ENCODE measurements around the gene GABARAPL2.
"Not testable (repeated sequence)": the region's sequence is repeated elsewhere in the genome, so short reads cannot be mapped to it uniquely, and the experiment has no call there.

The GABARAPL2 gene, protein sequence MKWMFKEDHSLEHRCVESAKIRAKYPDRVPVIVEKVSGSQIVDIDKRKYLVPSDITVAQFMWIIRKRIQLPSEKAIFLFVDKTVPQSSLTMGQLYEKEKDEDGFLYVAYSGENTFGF

DNA sequence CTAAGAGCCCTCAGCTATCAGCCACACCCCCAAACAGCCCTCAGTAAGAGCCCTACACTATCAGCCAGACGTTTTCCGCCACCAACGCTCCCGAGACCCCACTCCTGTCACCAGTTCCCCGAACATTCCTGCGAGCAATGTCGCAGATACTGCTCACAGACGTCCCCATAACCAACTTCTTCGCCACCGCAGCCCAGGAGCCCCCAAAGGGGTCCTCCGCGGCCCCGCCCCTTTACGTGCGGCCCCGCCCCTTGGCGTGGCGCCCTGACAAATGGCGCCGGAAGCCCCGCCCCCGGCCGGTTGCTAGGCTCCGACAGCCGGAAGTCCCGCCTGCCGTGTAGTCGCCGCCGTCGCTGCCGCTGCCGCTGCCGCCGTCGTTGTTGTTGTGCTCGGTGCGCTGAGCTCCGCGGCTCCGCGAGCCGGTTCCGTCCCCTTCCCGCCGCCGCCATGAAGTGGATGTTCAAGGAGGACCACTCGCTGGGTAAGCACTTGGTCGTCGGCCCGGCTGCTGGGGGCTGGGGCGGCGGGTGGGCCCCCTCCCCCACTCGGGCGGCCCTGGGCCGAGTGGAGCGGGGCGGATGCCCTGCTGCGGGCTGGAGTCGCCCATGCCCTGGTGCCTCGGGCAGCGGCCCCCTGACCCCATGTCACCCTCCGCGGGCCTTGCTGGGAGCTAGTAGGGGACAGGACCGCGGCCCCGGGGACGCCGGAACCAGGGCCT, at the start of gene GABARAPL2:
GABARAPL2 (plus strand) TSS at position 340 of the 718 bp plus-strand sequence; CDS start at position 448, 108 bp downstream.
- DNase-seq: peak; percentile 80 to 90 (median 85)

DNA sequence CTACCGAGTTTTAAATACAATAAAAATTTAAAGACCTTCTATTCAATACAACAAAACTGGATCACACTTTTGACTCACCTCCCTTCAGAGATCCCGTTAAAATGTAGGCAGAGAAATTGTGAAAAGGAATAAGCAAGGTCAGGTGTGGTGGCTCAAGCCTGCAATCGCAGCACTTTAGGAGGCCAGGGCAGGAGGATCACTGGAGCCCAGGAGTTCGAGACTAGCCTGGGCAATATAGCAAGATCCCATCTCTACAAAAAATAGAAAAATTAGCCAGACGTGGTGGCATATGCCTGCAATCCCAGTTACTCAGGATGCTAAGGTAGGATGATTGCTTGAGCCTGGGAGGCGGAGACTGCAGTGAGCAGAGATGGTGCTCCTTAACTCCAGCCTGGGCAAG, 47.0 kb upstream of the GABARAPL2 start:
- no peak for DNase-seq

DNA sequence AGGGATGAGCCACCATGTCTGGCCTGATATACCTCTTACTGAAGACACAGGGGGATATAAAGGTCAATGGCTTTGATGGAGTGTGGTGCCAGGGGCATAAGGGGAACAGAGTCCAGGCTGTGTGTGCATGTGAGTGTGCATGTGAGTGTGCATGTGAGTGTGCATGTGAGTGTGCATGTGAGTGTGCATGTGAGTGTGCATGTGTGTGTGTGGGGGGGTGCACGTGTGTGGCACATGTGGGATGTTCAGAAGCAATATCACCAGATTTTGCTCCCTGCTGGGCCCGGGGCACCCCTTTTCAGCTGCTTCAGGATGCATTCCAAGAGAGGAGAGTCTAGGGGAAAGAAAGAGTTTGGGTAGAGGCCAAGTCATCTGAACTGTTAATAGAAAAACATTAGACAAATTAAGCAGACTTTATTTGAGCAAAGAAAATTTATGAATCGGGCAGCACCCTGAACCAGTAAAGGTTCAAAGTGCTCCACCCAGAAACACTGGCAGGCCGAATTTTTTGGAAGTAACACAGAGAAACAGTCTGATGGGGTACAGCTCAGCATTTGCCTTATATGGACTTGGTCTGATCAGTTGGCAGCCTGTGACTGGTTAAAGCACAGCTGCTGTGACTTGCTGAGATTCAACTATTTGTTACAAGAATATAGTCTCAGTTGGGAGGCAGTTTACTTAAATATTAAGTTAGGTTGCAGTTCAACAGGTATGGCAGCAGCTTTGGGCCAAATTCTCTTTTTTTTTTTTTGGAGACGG, 40.0 kb upstream of the GABARAPL2 start:
- DNase-seq: no peak

DNA sequence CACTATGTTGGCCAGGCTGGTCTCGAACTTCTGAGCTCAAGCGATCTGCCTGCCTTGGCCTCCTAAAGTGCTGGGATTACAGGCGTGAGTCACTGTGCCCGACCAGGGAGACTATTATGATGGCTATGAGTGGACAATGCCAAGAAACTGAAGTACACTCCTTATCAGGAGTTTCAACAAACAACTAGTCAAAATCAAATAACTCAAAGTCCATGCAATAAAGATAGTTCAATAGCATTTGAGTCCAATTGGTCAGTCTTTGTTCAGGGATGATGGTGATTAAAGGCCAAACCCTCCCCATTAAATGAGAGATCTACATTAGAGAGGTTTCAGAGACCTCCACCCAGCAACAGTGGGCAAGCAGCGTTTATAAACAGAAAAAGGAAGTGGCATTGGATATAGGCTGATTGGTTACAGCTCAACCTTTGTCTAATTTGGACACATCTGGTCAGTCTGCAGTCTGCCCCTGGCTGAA, 38.3 kb upstream of the GABARAPL2 start:
- DNase-seq: no peak

DNA sequence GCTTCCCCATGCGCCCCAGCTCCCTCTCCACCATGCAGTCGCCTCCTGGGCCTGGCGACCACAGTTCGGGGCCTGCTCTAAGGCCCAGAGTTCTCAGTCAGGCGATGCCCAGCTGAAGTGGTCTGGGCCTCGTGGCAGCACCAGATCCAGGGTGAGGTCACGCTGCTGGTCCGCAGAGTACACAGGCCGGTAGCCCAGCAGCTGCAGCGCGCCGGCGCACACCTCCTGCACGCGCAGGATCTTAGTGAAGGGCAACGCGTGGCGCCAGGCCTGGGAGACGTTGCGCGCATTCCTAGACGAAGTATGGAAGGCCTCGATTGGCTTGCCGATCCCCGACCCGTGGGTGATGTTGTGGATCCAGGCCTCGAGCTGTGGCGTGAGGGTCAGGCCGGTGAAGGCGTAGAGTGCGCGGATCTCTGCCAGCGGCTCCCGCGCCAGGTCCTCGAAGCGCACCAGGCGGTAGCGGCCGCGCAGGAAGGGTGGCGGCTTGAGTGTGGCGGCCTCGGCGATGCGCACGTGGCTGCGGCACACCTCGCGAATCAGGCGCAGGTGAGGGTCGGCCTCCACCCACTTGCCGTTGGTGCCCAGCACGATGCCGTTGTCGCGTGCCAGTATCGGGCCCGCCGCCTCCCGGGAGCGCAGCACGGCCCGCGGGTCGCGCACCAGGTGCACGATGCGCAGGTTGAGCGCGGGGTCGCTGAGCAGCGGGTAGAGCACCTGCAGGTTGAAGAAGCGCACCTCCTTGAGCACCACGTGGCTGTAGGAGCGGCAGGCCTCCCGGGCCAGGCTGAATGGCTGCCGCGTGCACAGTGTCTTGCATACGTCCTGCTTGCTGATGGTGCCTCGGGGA, 36.9 kb upstream of the GABARAPL2 start:
- no peak for DNase-seq

DNA sequence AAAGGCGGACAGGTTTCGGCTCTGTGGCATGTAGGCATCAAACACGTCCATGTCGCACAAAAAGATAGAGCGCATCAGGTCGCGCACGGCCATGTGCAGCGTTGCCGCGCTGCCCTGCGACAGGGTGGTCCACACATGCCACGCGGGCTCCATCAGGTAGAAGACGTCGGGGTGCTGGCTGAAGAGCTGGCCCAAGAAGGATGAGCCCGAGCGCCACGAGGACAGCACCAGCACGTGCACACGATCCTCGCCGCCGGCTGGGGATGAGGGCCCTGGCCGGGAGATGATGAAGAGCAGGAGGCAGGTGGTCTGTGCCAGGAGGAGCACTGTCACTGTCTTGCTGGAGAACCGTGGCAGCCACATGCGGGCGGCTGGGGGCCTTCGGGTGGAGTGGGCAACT, 36.2 kb upstream of the GABARAPL2 start:
- no peak for DNase-seq

DNA sequence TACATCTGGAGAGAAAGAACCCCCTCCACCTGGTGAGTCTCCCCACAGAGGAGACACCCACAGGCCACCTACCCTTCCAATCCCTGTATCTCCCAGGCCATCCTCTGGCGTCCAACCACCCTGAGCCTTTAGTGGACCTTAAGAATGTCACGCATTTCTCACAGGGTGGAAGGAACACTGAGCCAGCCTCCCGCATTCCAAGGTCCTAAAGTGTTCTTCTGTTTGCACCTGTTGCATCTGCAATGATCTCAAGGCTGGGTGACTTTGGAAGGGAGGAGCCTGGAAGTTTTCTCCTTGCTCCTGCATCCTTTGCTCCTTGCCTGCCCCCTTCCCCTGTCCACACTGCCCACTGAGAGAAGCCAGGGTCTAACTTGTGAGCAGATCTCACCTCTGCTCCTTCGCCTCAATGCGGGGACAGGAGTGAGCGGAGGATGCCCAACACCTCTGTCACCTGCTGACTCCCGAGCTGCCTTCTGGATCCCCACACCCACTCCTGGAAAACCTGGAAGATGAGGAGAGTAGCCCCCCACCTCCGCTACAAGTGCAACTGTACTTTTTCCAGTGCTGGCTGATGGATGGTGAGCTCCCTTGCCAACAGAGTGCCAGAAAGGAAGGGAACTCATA, 33.9 kb upstream of the GABARAPL2 start:
- DNase-seq: no peak

DNA sequence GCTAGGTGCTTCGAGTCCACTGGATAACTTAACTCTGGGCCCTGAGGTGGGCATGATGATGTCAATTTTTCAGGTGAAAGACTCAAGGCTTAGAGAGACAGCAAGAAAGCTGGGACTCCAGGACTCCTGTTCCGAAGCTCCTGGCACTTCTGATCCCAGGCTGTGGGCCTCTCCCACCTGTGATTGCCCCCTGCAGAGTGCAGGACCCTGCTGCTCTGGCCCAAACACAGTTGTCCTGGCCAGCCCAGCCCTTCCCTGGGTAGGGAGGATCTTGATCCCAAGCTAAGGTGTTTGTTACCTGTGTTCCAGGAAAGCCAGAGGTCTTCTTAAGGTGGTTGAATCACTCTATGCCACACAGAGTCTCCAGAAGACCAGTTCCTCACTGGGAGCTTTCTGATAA, 33.4 kb upstream of the GABARAPL2 start:
- no peak for DNase-seq

DNA sequence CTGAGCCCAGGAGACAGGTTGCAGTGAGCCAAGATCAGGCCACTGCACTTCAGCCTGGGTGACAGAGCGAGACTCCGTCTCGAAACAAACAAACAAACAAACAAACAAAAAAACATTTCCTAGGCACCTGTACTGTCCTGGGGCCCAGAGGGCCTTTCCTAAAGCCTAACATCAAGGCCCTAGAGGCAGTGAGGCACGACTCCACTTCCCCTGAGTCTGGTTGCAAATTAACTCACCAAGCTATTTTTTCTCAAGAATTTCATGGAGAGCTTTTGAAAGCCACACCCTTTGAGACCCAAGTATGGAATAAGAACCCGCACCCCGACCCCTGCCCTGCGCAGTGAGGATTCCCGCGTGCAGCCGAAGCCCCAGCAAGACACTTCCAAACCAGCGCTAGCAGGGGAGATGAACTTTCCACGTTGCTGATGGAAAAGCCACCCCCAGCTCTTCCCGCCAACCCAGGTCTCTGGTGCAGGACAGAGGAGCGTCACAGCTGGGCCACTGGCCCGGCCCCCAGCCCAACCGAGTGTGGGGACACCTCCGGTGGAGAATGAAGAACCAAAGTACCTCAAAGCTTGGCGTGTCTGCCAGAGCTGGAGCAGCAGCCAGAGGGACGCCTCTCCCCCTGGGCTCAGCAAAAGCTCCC, 31.5 kb upstream of the GABARAPL2 start:
- no peak for DNase-seq

DNA sequence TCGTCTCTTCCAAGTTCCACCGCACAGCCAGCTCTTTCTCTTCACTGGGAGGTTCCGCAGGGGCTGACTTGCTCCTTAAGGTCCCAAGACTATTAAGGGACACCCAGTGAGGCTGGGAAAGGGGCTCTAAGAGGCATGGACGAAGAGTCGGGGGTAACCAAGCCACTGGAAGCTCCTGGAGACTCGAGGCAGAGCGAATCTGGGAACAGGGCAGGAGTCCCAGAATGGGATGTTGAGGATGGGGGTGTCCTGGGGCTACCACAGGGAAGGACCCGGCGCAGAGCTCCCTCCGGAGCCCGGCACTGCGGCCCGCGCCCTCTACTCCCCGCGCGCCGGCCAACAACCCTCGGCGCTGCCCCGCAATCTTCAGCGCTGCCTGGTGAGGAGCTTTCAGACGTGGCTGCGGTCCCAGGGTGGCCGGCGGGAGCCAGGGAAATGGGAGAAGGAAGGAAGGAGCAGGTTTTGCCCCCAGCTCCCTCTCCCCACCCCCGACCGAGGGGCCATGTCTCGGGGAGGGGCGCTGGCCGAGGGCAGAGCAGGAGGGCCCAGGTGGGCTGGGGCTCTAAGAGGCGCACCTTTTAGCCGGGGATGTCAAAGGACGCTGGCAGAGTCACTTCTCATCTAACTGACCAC, 30.9 kb upstream of the GABARAPL2 start:
- no peak for DNase-seq

DNA sequence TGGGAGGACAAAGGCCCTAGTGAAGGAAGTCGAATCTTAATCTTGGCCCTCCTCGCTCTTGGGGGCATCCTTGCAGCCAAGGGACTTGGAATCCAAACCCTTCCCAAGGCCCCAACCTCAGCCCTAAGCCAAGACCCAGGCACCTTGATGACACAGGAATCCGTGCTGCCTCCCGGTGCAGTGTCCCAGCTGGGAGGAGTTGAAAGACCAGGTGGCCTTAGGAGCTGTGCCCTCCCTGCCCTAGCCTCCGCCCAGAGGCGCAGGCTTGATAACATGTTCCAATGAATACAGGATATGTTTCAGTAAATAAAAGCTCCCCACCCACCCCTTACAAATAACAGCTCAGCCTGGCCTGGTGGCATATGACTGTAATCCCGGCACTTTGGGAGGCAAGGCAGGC, 30.3 kb upstream of the GABARAPL2 start, which contains the start of gene CHST5:
CHST5 (minus strand) TSS at position 208 of the 400 bp plus-strand sequence. CDS start 5,724 bp downstream, outside the sequence.
- no peak for DNase-seq

DNA sequence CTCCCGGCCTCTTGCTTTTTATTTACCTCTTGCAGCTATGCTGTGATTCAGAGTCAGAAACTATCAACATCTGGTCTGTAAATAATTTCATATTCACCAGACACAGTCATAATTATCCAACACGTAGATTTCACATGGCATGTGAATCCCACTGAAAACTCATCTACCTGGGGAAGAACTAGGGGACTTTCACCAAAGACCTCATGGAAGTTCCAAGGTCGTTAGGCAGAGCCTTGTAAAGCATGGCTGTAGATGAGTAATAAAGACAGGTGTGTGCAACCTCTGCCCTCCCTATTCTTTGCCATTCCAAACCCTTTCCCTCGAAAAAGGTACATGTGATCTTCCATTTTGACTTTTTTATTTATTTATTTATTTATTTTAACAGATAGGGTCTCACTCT, 28.4 kb upstream of the GABARAPL2 start:
- DNase-seq: no peak

DNA sequence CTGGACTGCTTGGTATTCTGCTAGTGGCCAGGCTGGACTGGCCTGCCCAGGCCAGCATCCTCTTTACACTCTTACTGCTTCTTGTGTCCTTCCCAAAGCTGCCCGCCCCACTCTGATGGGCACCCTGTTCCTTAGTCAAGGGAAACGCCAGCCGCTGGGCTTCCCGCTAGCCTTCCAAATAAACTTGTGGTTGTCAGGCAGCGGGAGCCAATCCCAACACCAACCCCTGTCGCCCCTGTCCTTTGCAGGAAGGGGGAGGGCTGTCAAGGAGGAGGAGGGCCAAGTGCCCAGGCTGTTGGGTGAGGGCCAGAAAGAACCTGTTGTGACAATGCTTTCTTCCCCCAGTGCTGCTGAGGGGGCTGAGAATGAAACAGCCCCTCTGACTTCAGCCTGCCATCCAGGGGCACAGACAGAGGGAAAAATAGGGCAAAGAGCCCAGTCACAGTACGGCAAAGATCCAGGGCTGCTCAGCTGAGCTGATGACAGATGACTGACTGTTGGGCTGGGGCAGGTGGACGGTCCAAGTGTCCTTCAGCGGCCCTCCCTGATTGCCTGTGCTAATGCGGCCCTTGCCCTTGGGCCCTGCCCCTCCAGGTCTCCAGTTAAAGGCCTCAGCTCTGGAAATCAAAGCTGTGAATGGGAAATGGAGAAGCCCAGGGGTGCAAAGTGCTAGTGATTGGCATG, 27.2 kb upstream of the GABARAPL2 start:
- not testable (repeated sequence) for DNase-seq

DNA sequence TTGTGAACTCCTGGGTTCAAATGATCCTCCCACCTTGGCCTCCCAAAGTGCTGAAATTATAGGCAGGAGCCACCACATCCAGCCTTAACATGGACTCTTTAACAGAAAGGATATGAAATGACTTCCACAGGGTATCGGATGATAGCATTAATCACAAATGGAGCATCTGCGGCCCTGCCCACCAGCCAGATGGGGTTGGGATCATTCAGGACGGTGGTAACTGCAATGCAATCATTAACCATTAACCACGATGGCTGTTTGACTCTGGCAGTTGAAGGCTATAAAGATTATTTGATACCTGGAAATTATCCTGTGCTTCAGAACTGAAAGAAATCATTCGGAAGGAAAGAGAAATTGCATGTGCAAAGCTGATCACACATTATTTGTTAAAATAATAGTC, 24.9 kb upstream of the GABARAPL2 start:
- no peak for DNase-seq

DNA sequence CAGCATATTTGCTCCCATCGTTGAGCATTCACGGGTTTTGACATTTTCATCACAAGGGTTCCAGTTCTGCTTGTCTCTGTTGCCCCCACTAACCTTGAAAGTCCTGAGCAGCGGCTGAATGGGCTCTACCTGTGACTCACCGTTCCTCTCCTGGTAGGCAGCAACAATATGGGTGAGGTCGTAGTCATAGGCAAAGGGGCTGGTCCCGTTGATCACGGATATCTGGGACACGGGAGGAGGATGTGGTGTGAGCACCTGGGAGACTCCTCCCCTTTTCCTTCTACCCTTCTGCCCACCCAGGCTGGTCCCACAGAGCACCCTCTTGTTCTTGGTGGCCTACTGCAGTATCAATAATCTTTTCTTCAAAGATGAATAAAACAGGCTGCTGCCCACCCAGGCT, 23.7 kb upstream of the GABARAPL2 start:
- DNase-seq: not testable (repeated sequence)

DNA sequence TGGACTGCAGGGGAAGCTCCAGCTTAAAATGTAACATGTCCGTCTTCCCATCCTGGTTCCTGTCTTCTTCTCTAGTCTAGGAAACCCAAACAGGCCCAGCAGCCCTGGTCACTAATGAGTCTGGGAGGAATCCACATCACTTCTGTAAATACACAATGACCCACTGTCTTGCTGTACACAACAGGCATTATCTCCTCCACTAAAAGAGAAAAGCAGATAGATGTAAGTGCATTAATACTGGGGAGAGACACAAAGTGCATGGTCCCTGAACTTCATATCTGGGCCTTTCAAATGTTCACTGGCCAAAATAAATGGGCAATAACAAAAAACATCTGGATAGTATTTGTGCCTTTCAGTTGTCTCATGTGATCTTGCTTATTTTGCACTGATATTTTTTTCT, 20.3 kb upstream of the GABARAPL2 start:
- not testable (repeated sequence) for DNase-seq

DNA sequence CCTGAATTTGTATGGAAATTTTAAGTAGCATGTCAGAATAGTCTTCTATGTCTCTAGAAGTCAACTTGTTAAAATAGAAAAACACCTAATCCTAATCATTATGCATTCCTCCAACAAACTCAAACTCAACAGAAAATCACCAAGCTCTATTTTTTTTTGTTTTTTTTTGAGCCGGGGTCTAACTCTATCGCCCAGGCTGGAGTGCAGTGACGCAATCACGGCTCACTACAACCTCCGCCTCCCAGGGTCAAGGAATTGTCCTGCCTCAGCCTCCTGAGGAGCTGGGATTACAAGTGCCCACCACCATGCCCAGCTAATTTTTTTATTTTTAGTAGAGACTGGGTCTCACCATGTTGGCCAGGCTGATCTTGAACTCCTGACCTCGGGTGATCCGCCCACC, 19.9 kb upstream of the GABARAPL2 start:
- DNase-seq: no peak

DNA sequence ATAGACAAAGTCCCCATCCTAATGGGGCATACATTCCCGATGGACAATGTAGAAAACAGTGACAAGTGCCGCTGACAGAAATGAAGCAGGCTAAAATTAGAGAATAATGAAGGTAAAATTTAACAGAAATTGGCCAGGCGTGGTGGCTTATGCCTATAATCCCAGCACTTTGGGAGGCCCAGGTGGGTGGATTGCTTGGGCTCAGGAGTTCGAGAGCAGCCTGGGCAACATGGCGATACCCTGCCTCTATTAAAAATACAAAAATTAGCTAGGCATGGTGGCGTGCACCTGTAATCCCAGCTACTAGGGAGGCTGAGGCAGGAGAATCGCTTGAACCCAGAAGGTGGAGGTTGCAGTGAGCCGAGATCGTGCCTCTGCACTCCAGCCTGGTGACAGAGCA, 17.7 kb upstream of the GABARAPL2 start:
- DNase-seq: not testable (repeated sequence)

DNA sequence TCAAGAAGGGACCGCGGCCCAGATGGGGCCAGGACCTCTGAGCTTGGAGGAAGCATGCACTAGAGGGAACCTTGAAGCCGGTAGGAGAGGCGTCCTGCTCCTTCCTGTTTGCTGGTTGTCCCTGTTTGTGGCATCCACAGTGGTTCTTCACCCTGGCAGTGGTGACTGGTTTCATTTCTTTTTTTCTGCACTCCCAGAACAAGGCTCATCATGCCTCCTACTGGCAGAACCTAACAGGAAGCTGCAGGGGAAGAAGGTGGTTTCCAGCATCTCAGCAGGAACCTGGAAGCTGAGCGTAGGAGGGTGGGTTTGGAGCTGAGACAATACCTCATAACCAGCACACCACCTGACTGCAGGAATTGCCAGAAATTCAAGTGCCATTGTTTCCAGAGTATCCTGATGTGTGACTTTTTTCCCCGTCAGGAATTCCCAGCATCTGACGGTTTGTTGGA, 15.9 kb upstream of the GABARAPL2 start:
- DNase-seq: no peak

DNA sequence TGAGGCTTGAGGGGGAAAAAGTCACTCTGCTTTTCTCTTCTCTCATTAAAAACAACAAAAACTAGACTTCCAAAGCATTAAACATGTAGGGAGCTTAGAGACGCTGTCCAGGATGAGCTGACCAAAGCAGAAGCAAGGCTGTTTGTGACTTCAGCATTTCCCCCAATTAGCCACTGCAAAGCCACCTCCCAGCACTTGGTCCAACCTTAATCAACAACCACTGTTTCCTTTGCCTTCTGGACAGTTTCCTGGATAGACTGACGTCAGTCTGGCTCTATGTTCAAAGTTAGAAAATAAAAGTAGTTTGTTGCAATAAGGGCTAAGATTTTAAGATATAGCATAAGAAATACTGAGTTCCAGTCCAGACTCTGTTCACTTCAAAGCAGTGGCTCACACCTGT, 13.2 kb upstream of the GABARAPL2 start:
- no peak for DNase-seq
